Fibroblast of lung (primary cell): ENCODE results near the gene PNPLA7.

Experiments
- EZH2 ChIP-seq: IDR thresholded peaks from 2 replicates; pipeline ENCODE4 v1.5.1; 2012; ENCODE audit warnings: low read length, control low read depth, mild to moderate bottlenecking; ENCODE audit errors: missing control alignments
- TF ChIP-seq, protein P1 (sequence below), 2 donors: IDR thresholded peaks in 1 of 2; conservative IDR thresholded peaks in 1 of 2; 1 replicate in 1 of 2; 2 replicates in 1 of 2; pipeline ENCODE4 v1.5.1; 2011 to 2012; ENCODE audit warnings: low read length in 2 of 2, control low read depth in 1 of 2, inconsistent platforms in 1 of 2, low read depth in 1 of 2, mild to moderate bottlenecking in 1 of 2

DNA sequence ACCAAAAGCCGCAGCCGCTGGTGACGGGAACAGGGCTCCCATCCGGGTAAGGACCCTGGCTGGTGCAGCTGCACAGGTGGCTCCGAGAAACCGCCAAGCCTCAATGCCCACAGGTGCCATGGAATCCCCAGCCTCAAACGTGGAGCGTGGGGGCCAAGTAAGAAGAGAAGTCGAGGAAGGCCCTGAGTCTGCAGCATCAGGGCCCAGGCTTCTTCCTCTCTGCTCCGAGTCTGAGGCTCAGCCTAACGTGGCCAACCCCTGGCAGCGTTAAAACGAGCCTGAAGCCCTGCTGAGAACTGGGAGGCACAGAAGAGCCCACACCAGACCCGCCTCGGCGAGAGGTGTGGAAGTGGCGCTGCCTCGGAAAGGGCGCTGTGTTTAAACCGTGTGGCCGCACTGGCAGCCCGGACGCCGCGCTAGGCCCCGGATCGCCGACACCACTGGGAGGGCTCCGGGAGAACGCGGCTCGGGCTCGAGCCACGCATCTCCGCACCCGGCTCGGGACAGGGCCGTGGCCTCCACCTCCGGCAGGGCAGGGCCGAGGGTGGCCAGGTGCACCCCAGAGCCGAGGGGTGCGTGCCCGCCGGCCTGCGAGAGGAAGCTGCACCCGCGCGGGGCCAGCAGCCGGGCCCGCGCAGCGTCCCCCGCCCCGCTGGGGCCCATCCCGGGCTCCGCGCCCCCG is 39.4 kb upstream of the PNPLA7 start:
- TF ChIP-seq, protein P1, sequence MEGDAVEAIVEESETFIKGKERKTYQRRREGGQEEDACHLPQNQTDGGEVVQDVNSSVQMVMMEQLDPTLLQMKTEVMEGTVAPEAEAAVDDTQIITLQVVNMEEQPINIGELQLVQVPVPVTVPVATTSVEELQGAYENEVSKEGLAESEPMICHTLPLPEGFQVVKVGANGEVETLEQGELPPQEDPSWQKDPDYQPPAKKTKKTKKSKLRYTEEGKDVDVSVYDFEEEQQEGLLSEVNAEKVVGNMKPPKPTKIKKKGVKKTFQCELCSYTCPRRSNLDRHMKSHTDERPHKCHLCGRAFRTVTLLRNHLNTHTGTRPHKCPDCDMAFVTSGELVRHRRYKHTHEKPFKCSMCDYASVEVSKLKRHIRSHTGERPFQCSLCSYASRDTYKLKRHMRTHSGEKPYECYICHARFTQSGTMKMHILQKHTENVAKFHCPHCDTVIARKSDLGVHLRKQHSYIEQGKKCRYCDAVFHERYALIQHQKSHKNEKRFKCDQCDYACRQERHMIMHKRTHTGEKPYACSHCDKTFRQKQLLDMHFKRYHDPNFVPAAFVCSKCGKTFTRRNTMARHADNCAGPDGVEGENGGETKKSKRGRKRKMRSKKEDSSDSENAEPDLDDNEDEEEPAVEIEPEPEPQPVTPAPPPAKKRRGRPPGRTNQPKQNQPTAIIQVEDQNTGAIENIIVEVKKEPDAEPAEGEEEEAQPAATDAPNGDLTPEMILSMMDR (conservative IDR thresholded peaks at IDR 0.05 in 1 of 2, IDR thresholded peaks at IDR 0.05 in 1 of 2; ENCODE audit: low read depth in 1 of 2, low read length in 2 of 2): no peak
- no peak for TF ChIP-seq EZH2
